Measurements from ENCODE around the gene C2CD2L. TPM values are rescaled to one million over a fixed set of nuclear protein-coding genes. Genes with fewer than 3 reads are reported as not detected.

Gene C2CD2L
- polyA plus RNA-seq, 3 donors, result 3.8 to 60.2 (median 6.4) TPM

- Histone ChIP-seq H3K4me2 (replicated peaks; ENCODE audit: extremely low read depth, low read length, poor library complexity, severe bottlenecking) (no peak overlapping the region), H3K27me3 (ENCODE audit: control insufficient read depth in 2 of 2, insufficient read depth in 2 of 2, low read length in 2 of 2) (no peaks in the 10 kb centered on the region), H3K79me2 (ENCODE audit: insufficient read depth, low read length) (peaks cover 56% of the 10 kb centered on the region), H3K27ac (ENCODE audit: low read depth in 1 of 2, low read length in 2 of 2) (peak overlapping the region in 1 of 2 donors; percentile 81), H4K20me1 (ENCODE audit: insufficient read depth, low read length) (peaks cover 9% of the 10 kb centered on the region), H3K4me3 (replicated peaks in 1 of 3; ENCODE audit: low read depth in 2 of 3, low read length in 3 of 3) (no peak overlapping the region), H3K9ac (ENCODE audit: insufficient read depth, low read length, poor library complexity, severe bottlenecking) (peak overlapping the region; percentile 27), H3K9me3 (replicated peaks in 1 of 2; ENCODE audit: control insufficient read depth in 1 of 2, insufficient read depth in 1 of 2, low read length in 2 of 2) (no peaks in the 10 kb centered on the region), H2AFZ (ENCODE audit: insufficient read depth, low read depth, low read length, poor library complexity, severe bottlenecking) (no peak overlapping the region), H3K4me1 (ENCODE audit: control insufficient read depth in 1 of 2, insufficient read depth in 2 of 2, low read length in 2 of 2) (peaks cover 45 to 53% of the 10 kb centered on the region in 2 donors), H3K36me3 (replicated peaks in 1 of 2; ENCODE audit: control insufficient read depth in 1 of 2, insufficient read depth in 2 of 2, low read length in 2 of 2) (peaks cover 8 to 15% of the 10 kb centered on the region in 2 donors)
- Mint-ChIP-seq H3K4me3 (no peak overlapping the region), H3K27me3 (ENCODE audit: low read depth in 3 of 3) (peaks cover 0 to 1% (median 0%) of the 10 kb centered on the region in 3 donors), H3K9me3 (no peaks in the 10 kb centered on the region), H3K27ac (peak overlapping the region in 6 of 7 donors; percentile 28 to 58 (median 46)), H3K36me3 (peaks cover 18 to 27% of the 10 kb centered on the region in 2 donors), H3K4me1 (peaks cover 55% of the 10 kb centered on the region)
- 89% methylated on average over 13 of the region's 13 CpGs for WGBS (ENCODE audit: insufficient coverage)
- intact Hi-C loops (cut with micrococcal nuclease), result loop anchor here (10.0 kb wide), 1 partner anchor 103 kb away; no protein-coding TSS in a partner anchor
- no peak for DNase-seq
- no peak for TF ChIP-seq CTCF (IDR thresholded peaks at IDR 0.05)
Measured at GRCh38 chr11:119091966-119092879, 14.9 kb upstream of the C2CD2L start.

- Mint-ChIP-seq H3K4me3 (peak overlapping the region; percentile 87 to 88), H3K27ac (peak overlapping the region; percentile 7 to 87 (median 77)), H3K4me1 (peaks cover 45% of the 10 kb centered on the region), H3K9me3 (no peaks in the 10 kb centered on the region), H3K36me3 (peaks cover 26 to 35% of the 10 kb centered on the region in 2 donors), H3K27me3 (ENCODE audit: low read depth in 3 of 3) (peaks cover 0 to 1% (median 0%) of the 10 kb centered on the region in 3 donors)
- Histone ChIP-seq H2AFZ (ENCODE audit: insufficient read depth, low read depth, low read length, poor library complexity, severe bottlenecking) (peak overlapping the region; percentile 82), H3K27me3 (ENCODE audit: control insufficient read depth in 2 of 2, insufficient read depth in 2 of 2, low read length in 2 of 2) (no peaks in the 10 kb centered on the region), H3K9me3 (replicated peaks in 1 of 2; ENCODE audit: control insufficient read depth in 1 of 2, insufficient read depth in 1 of 2, low read length in 2 of 2) (no peaks in the 10 kb centered on the region), H3K36me3 (replicated peaks in 1 of 2; ENCODE audit: control insufficient read depth in 1 of 2, insufficient read depth in 2 of 2, low read length in 2 of 2) (peaks cover 18 to 25% of the 10 kb centered on the region in 2 donors), H4K20me1 (ENCODE audit: insufficient read depth, low read length) (peaks cover 9% of the 10 kb centered on the region), H3K27ac (ENCODE audit: low read depth in 1 of 2, low read length in 2 of 2) (peak overlapping the region in 1 of 2 donors; percentile 81), H3K4me3 (replicated peaks in 1 of 3; ENCODE audit: low read depth in 2 of 3, low read length in 3 of 3) (peak overlapping the region in 1 of 3 experiments; percentile 92), H3K4me1 (ENCODE audit: control insufficient read depth in 1 of 2, insufficient read depth in 2 of 2, low read length in 2 of 2) (peaks cover 37 to 45% of the 10 kb centered on the region in 2 donors), H3K79me2 (ENCODE audit: insufficient read depth, low read length) (peaks cover 59% of the 10 kb centered on the region), H3K9ac (ENCODE audit: insufficient read depth, low read length, poor library complexity, severe bottlenecking) (peak overlapping the region; percentile 81), H3K4me2 (replicated peaks; ENCODE audit: extremely low read depth, low read length, poor library complexity, severe bottlenecking) (peak overlapping the region; percentile 96)
- no peak for DNase-seq
- TF ChIP-seq CTCF (IDR thresholded peaks at IDR 0.05), result no peak
- intact Hi-C loops (cut with micrococcal nuclease), result loop anchor here (10.0 kb wide), 1 partner anchor 102 kb away; no protein-coding TSS in a partner anchor
- 84% methylated on average over 9 of the region's 12 CpGs for WGBS (ENCODE audit: insufficient coverage)
Measured at GRCh38 chr11:119092880-119093842, 14.0 kb upstream of the C2CD2L start.
